B cell (primary cell): ENCODE results near the gene SDK1. TPM values are rescaled to one million over a fixed set of nuclear protein-coding genes. Genes with fewer than 3 reads are reported as not detected.

Experiments used
- ATAC-seq: fragments of 200-7000 bp; cut with Tn5 transposase; one replicate; pipeline ENCODE4 v1.10.0; 2021; ENCODE audit warnings: low read depth, mild to moderate bottlenecking, moderate number of reproducible peaks, moderate library complexity
- CTCF ChIA-PET: fragments of 350-600 bp; sonication (Branson Sonifier 250); formaldehyde crosslinking; loops from one replicate; lab custom pipeline; 2021; ENCODE audit warnings: antibody characterized with exemption, inconsistent platforms; lab: Charles Lee
- POLR2A ChIA-PET: fragments of 350-600 bp; sonication (Branson Sonifier 250); formaldehyde crosslinking; loops from one replicate; lab custom pipeline; 2021; ENCODE audit warnings: antibody characterized with exemption; lab: Charles Lee
- DNase-seq: peaks from one replicate; pipeline ENCODE4 v3.0.0; 2013
- H2AFZ ChIP-seq: 2 replicates; pipeline ENCODE4 v1.6.1; 2012; ENCODE audit warnings: mild to moderate bottlenecking, low read depth, low read length; ENCODE audit not compliant: insufficient read depth, poor library complexity, severe bottlenecking
- H3K27ac ChIP-seq, 2 donors: 1 replicate in 1 of 2; 2 replicates in 1 of 2; pipeline ENCODE4 v1.5.1; 2012 to 2013; ENCODE audit warnings: low read length in 2 of 2, mild to moderate bottlenecking in 2 of 2, moderate library complexity in 1 of 2
- H3K27me3 ChIP-seq, 4 experiments: fragments of 200-600 bp in 1 of 4; sonication (generic) in 1 of 4; replicated peaks in 1 of 4; 1 replicate in 2 of 4; 2 replicates in 2 of 4; pipeline versions ENCODE4 v1.6.1 to v1.7.0; 2013 to 2016; ENCODE audit warnings: low read length in 3 of 4, mild to moderate bottlenecking in 2 of 4, mixed read lengths in 1 of 4, moderate library complexity in 1 of 4; ENCODE audit not compliant: insufficient read depth in 4 of 4, control insufficient read depth in 3 of 4; ENCODE audit errors: control extremely low read depth in 1 of 4
- H3K36me3 ChIP-seq, 2 experiments: replicated peaks in 1 of 2; 1 replicate in 1 of 2; 2 replicates in 1 of 2; pipeline versions ENCODE4 v1.6.1 to v1.7.1; 2013; ENCODE audit warnings: low read length in 1 of 2; ENCODE audit not compliant: insufficient read depth in 2 of 2, control insufficient read depth in 1 of 2; ENCODE audit errors: control extremely low read depth in 1 of 2, extremely low read depth in 1 of 2
- H3K4me1 ChIP-seq, 2 donors: fragments of 200-600 bp in 1 of 2; sonication (generic) in 1 of 2; 1 replicate in 1 of 2; 2 replicates in 1 of 2; pipeline versions ENCODE4 v1.5.1 to v1.6.1; 2013 to 2017; ENCODE audit warnings: low read length in 2 of 2; ENCODE audit not compliant: control insufficient read depth in 2 of 2, insufficient read depth in 2 of 2
- H3K4me2 ChIP-seq: replicated peaks from 2 replicates; pipeline ENCODE3; 2012; ENCODE audit warnings: mild to moderate bottlenecking, low read depth, low read length; ENCODE audit not compliant: poor library complexity, severe bottlenecking
- H3K4me3 ChIP-seq, 5 experiments: fragments of 200-600 bp in 1 of 5; sonication (generic) in 1 of 5; 1 replicate in 3 of 5; 2 replicates in 2 of 5; pipeline versions ENCODE4 v1.5.1 to v1.7.0; 2011 to 2016; ENCODE audit warnings: low read length in 4 of 5, mild to moderate bottlenecking in 4 of 5, low read depth in 2 of 5, control low read depth in 1 of 5, moderate library complexity in 1 of 5; ENCODE audit not compliant: insufficient read depth in 1 of 5; ENCODE audit errors: control extremely low read depth in 1 of 5, extremely low read depth in 1 of 5
- H3K79me2 ChIP-seq: fragments of 200-600 bp; sonication (generic); one replicate; pipeline ENCODE4 v1.6.0; 2016; ENCODE audit warnings: low read length; ENCODE audit not compliant: control insufficient read depth, insufficient read depth
- H3K9ac ChIP-seq: fragments of 200-600 bp; sonication (generic); 2 replicates; pipeline ENCODE4 v1.6.1; 2017; ENCODE audit warnings: mild to moderate bottlenecking, low read length, moderate library complexity
- H3K9me3 ChIP-seq, 3 donors: one replicate each; pipeline versions ENCODE4 v1.6.1 to v1.7.1; 2013; ENCODE audit warnings: low read length in 2 of 3; ENCODE audit not compliant: control insufficient read depth in 2 of 3, insufficient read depth in 1 of 3; ENCODE audit errors: control extremely low read depth in 1 of 3
- H4K20me1 ChIP-seq: 2 replicates; pipeline ENCODE4 v1.6.0; 2012; ENCODE audit warnings: mild to moderate bottlenecking, low read length; ENCODE audit not compliant: insufficient read depth, control insufficient read depth, poor library complexity, severe bottlenecking
- H3K27ac Mint-ChIP-seq: one replicate; pipeline ENCODE4 v1.8.0; 2021; ENCODE audit warnings: mixed read lengths
- H3K27me3 Mint-ChIP-seq: one replicate; pipeline ENCODE4 v1.8.0; 2021; ENCODE audit warnings: mixed read lengths
- H3K4me1 Mint-ChIP-seq: one replicate; pipeline ENCODE4 v1.8.0; 2021; ENCODE audit warnings: mixed read lengths
- H3K4me3 Mint-ChIP-seq: one replicate; pipeline ENCODE4 v1.8.0; 2021; ENCODE audit warnings: mixed read lengths
- H3K9me3 Mint-ChIP-seq: one replicate; pipeline ENCODE4 v1.8.0; 2022; ENCODE audit warnings: mixed read lengths; ENCODE audit not compliant: insufficient read depth
- EZH2 ChIP-seq: IDR thresholded peaks from 2 replicates; pipeline ENCODE4 v1.6.1; 2012; ENCODE audit warnings: borderline replicate concordance, low read depth, mild to moderate bottlenecking, moderate library complexity, low read length; ENCODE audit not compliant: insufficient read depth, poor library complexity, severe bottlenecking
- WGBS: methylation state at CpG from one replicate; pipeline ENCODE4 v1.1.5; 2013; ENCODE audit warnings: missing lambda C conversion rate; ENCODE audit not compliant: insufficient coverage; 5-methylcytosine and 5-hydroxymethylcytosine counted together
- intact Hi-C: fragments of 100-400 bp; cut with micrococcal nuclease; formaldehyde crosslinking; loops from one replicate; pipeline ENCODE4 v1.10.0; 2022
- polyA plus RNA-seq: library from polyadenylated mRNA; depleted of rRNA; stranded (reverse); fragments of >200 nt; gene quantifications from 2 replicates; pipeline ENCODE4 v1.2.3, GENCODE V29; 2012
- total RNA-seq, 2 donors: library from RNA; stranded (reverse); fragments of 120-200 nt in 1 of 2; gene quantifications; 1 replicate in 1 of 2; 2 replicates in 1 of 2; pipeline versions ENCODE4 v1.2.3 to v1.2.4, GENCODE V29; 2013 to 2022
- TF ChIP-seq, protein P1 (sequence below): fragments of 200-600 bp; IDR thresholded peaks from one replicate; pipeline ENCODE4 v1.8.0; 2022; ENCODE audit warnings: antibody characterized with exemption, mild to moderate bottlenecking

SDK1 gene
- total and polyA plus RNA-seq, 2 donors (not counting 1 experiment from before 2014, with no cell fraction given), result 0.73 to 2.0 TPM

DNA sequence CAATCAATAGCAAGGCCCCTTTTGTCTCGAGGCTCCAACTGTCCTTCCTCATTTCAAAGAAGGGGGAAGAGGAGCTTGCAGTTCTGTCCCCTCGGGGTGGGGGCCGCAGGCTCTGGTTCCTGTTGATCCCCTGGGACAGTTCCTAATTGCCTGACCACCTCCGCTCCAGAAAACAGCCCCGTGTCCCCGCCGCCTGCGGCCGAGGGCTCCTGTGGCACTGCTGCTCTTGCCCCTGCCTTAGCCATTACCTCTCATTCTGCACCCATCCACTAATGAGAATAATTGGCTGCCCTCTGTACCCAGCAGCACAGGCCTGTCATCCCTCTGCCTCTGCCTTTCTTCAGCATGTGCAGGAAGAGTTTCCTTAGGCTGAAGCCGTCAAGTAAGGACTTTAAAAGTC lies 712.7 kb downstream of the SDK1 start:
- Histone ChIP-seq H3K27me3 (peaks cover 0 to 3% (median 0%) of the 10 kb centered on the region in 4 experiments), H3K27ac (no peak overlapping the region), H4K20me1 (no peaks in the 10 kb centered on the region), H3K79me2 (no peaks in the 10 kb centered on the region), H3K4me3 (no peak overlapping the region), H3K9ac (no peak overlapping the region), H3K9me3 (peaks cover 0 to 13% (median 5%) of the 10 kb centered on the region in 3 donors), H3K4me1 (no peaks in the 10 kb centered on the region), H2AFZ (no peak overlapping the region), H3K36me3 (no peaks in the 10 kb centered on the region), H3K4me2 (no peak overlapping the region)
- DNase-seq (no peak), ATAC-seq (no peak)
- intact Hi-C loops, result no loop called here
- TF ChIP-seq, protein P1, sequence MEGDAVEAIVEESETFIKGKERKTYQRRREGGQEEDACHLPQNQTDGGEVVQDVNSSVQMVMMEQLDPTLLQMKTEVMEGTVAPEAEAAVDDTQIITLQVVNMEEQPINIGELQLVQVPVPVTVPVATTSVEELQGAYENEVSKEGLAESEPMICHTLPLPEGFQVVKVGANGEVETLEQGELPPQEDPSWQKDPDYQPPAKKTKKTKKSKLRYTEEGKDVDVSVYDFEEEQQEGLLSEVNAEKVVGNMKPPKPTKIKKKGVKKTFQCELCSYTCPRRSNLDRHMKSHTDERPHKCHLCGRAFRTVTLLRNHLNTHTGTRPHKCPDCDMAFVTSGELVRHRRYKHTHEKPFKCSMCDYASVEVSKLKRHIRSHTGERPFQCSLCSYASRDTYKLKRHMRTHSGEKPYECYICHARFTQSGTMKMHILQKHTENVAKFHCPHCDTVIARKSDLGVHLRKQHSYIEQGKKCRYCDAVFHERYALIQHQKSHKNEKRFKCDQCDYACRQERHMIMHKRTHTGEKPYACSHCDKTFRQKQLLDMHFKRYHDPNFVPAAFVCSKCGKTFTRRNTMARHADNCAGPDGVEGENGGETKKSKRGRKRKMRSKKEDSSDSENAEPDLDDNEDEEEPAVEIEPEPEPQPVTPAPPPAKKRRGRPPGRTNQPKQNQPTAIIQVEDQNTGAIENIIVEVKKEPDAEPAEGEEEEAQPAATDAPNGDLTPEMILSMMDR, result no peak
- CTCF ChIA-PET, result no interaction called here
- H3K4me3 Mint-ChIP-seq, result no peak overlapping the region
- peaks cover 3% of the 10 kb centered on the region for H3K9me3 Mint-ChIP-seq
- H3K27ac Mint-ChIP-seq, result no peak overlapping the region
- POLR2A ChIA-PET, result no interaction called here
- 59% methylated on average over 10 of the region's 10 CpGs for WGBS
- peaks cover 6% of the 10 kb centered on the region for H3K27me3 Mint-ChIP-seq
- no peaks in the 10 kb centered on the region for H3K4me1 Mint-ChIP-seq

DNA sequence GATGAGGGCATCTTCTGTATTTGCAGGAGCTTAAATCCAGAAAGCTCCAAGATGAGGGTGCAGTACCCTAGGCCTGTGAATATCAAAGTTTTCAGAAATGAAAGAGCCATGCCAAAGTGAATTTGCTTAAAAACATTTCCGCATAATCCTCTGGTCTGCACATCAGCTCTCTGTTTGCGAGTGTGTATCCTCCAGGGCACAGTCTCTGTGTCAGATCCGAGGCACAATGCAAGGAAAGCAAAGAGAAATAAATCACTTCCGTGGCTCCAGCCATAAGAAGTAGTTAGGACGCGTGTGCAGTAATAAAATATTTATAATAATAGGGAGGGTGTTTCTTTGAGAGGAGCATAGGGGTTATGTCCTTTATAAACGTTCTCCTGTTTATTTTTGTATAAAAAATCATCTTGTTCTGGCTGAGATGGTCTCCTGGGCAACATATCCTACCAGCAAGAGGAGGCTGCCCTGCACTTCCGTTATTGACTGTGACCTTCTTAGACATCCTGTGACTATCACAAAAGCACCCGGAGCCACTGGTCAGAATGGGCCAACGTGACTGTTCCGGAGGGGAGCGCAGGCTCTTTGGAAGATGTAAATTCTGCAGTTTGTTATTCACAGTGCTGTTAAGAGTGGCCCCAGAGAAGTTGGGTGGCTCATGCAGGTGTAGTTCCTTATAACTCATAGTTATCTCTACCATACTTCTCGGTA lies 713.4 kb downstream of the SDK1 start:
- Histone ChIP-seq H3K4me2 (no peak overlapping the region), H3K27ac (no peak overlapping the region), H3K4me1 (no peaks in the 10 kb centered on the region), H3K79me2 (no peaks in the 10 kb centered on the region), H3K27me3 (peaks cover 0 to 3% (median 0%) of the 10 kb centered on the region in 4 experiments), H3K36me3 (no peaks in the 10 kb centered on the region), H3K9ac (no peak overlapping the region), H4K20me1 (no peaks in the 10 kb centered on the region), H3K9me3 (peaks cover 0 to 20% (median 11%) of the 10 kb centered on the region in 3 donors), H3K4me3 (no peak overlapping the region), H2AFZ (no peak overlapping the region)
- Mint-ChIP-seq H3K4me1 (no peaks in the 10 kb centered on the region), H3K27me3 (peaks cover 6% of the 10 kb centered on the region), H3K27ac (no peak overlapping the region), H3K4me3 (no peak overlapping the region), H3K9me3 (peaks cover 3% of the 10 kb centered on the region)
- DNase-seq, result no peak
- CTCF ChIA-PET, result no interaction called here
- POLR2A ChIA-PET, result no interaction called here
- intact Hi-C loops, result no loop called here
- TF ChIP-seq, protein P1, result no peak
- no peak for TF ChIP-seq EZH2
- WGBS, result 71% methylated on average over 4 of the region's 13 CpGs
- no peak for ATAC-seq
